ENCODE results near the gene MAP1B.

Gene MAP1B

GRCh38 chr5:72245951-72246532, 138.8 kb downstream of the MAP1B start:
- DNase-seq (ENCODE audit: low read depth in 4 of 4, low spot score in 1 of 4) = no peak

- DNase-seq (ENCODE audit: low read depth in 4 of 4, low spot score in 1 of 4) = no peak
Measured at GRCh38 chr5:72246954-72247442, 139.7 kb downstream of the MAP1B start.

- DNase-seq (ENCODE audit: low read depth in 4 of 4, low spot score in 1 of 4) = no peak
Measured at GRCh38 chr5:72248410-72248981, 141.2 kb downstream of the MAP1B start.

- no peak for DNase-seq (ENCODE audit: low read depth in 4 of 4, low spot score in 1 of 4)
Measured at GRCh38 chr5:72251386-72251785, 144.1 kb downstream of the MAP1B start.

GRCh38 chr5:72252008-72252407, 144.7 kb downstream of the MAP1B start:
- DNase-seq (ENCODE audit: low read depth in 4 of 4, low spot score in 1 of 4) = no peak

- DNase-seq (ENCODE audit: low read depth in 4 of 4, low spot score in 1 of 4) = no peak
Measured at GRCh38 chr5:72252574-72253155, 145.4 kb downstream of the MAP1B start.

- no peak for DNase-seq (ENCODE audit: low read depth in 4 of 4, low spot score in 1 of 4)
Measured at GRCh38 chr5:72255237-72255636, 148.0 kb downstream of the MAP1B start.

- no peak for DNase-seq (ENCODE audit: low read depth in 4 of 4, low spot score in 1 of 4)
Measured at GRCh38 chr5:72255670-72256069, 148.4 kb downstream of the MAP1B start.

- no peak for DNase-seq (ENCODE audit: low read depth in 4 of 4, low spot score in 1 of 4)
Measured at GRCh38 chr5:72256536-72256935, 149.3 kb downstream of the MAP1B start.
